K562 (cell line): ENCODE measurements around the gene YBX1.

Experiments
- CAMTA2 ChIP-seq: fragments of 250-450 bp; sonication (Bioruptor Pico); conservative IDR thresholded peaks from 2 replicates; pipeline ENCODE4 v1.5.1; 2022
- CBX3 ChIP-seq, 2 experiments: IDR thresholded peaks; 1 replicate in 1 of 2; 2 replicates in 1 of 2; pipeline ENCODE4 v1.6.1; 2012; ENCODE audit warnings: inconsistent platforms in 2 of 2, low read length in 2 of 2, borderline replicate concordance in 1 of 2, control low read depth in 1 of 2
- HDAC8 ChIP-seq: fragments of 450-650 bp; IDR thresholded peaks from 2 replicates; pipeline ENCODE4 v1.6.1; 2016; ENCODE audit warnings: mild to moderate bottlenecking, missing genetic modification characterization, moderate library complexity, missing compliant biosample characterization
- KAT2B ChIP-seq: IDR thresholded peaks from one replicate; pipeline ENCODE4 v1.6.1; 2012; ENCODE audit warnings: low read depth, mild to moderate bottlenecking, control low read depth, inconsistent platforms, low read length, moderate library complexity
- KLF1 ChIP-seq: fragments of 450-650 bp; IDR thresholded peaks from 2 replicates; pipeline ENCODE4 v1.6.1; 2016; ENCODE audit warnings: missing genetic modification characterization, missing compliant biosample characterization
- MED1 ChIP-seq: sonication (generic); formaldehyde crosslinking; IDR thresholded peaks from 2 replicates; pipeline ENCODE4 v1.8.1; 2023; ENCODE audit warnings: missing genetic modification reagents, borderline replicate concordance
- PATZ1 ChIP-seq: fragments of 250-450 bp; sonication (Bioruptor Pico); IDR thresholded peaks from 2 replicates; pipeline ENCODE4 v1.5.0; 2020; ENCODE audit warnings: mild to moderate bottlenecking, borderline replicate concordance
- POLR2A ChIP-seq: fragments of 450-650 bp; conservative IDR thresholded peaks from 2 replicates; pipeline ENCODE4 v1.6.1; 2016
- POLR2AphosphoS5 ChIP-seq: IDR thresholded peaks from 2 replicates; pipeline ENCODE4 v1.6.1; 2011; ENCODE audit warnings: mild to moderate bottlenecking, low read depth, low read length, moderate library complexity; ENCODE audit not compliant: control insufficient read depth, insufficient read depth
- RBM39 ChIP-seq: fragments of 200-400 bp; formaldehyde crosslinking; optimal IDR thresholded peaks from 2 replicates; pipeline ENCODE3; 2018; ENCODE audit warnings: low read depth, low read length
- STAT6 ChIP-seq: sonication (generic); formaldehyde crosslinking; IDR thresholded peaks from 2 replicates; pipeline ENCODE4 v1.8.1; 2023; ENCODE audit warnings: mild to moderate bottlenecking, missing genetic modification reagents
- ZNF175 ChIP-seq: fragments of 200-800 bp; sonication (Bioruptor generic); IDR thresholded peaks from 2 replicates; pipeline ENCODE4 v1.6.1; 2016; ENCODE audit warnings: low read depth, mild to moderate bottlenecking, missing genetic modification characterization, missing compliant biosample characterization

GRCh38 chr1:42720868-42721267 is 38.6 kb downstream of the YBX1 start:
- TF ChIP-seq ZNF175 (CRISPR knock-in tag) = no peak
- no peak for TF ChIP-seq STAT6 (CRISPR knock-in tag)
- TF ChIP-seq MED1 (CRISPR knock-in tag) = no peak
- TF ChIP-seq PATZ1 (CRISPR knock-in tag) = no peak
- TF ChIP-seq POLR2A = no peak
- no peak for TF ChIP-seq POLR2AphosphoS5
- TF ChIP-seq RBM39 = no peak
- no peak for TF ChIP-seq CBX3 (IDR thresholded peaks at IDR 0.05; ENCODE audit: borderline replicate concordance in 1 of 2, low read length in 2 of 2)
- no peak for TF ChIP-seq KAT2B
- TF ChIP-seq HDAC8 = no peak
- TF ChIP-seq CAMTA2 (CRISPR knock-in tag) = no peak
- TF ChIP-seq KLF1 (tag) = no peak
